GM18505 (cell line): ENCODE measurements around the gene YOD1.

ENCODE experiments used
- ATAC-seq: cut with Tn5 transposase; IDR thresholded peaks from one replicate; pipeline ENCODE4 v1.9.1; 2021; ENCODE audit not compliant: unreplicated experiment
- POLR2A ChIP-seq: IDR thresholded peaks from 4 replicates; pipeline ENCODE4 v1.6.1; 2011; ENCODE audit warnings: borderline replicate concordance; ENCODE audit not compliant: insufficient read depth, insufficient read length; ENCODE audit errors: extremely low read depth

Gene YOD1

GRCh38 chr1:207020065-207020708 is 30.8 kb downstream of the YOD1 start:
- ATAC-seq = no peak
- no peak for TF ChIP-seq POLR2A

- TF ChIP-seq POLR2A = no peak
- ATAC-seq = no peak
Measured at GRCh38 chr1:207019661-207020060, 31.3 kb downstream of the YOD1 start.

DNA sequence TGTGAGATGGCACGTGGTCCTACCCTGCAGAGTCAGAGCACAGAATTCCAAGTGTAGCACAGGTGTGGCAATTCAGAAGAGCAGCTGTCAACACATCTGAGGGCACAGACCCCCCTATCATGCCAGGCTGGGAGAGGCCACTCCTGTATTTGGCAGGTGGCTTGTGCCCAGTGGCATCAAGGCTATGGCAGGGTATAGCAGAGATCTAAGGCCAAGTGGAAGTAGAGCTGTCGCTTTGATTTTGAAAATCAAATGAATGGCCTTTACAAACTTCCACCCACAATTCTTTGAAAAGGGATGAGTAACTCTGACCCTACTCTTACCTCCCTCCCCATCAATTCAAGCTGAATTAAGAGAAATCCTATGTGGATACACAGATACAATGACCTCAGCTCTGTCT is 31.8 kb downstream of the YOD1 start:
- no peak for TF ChIP-seq POLR2A
- ATAC-seq = no peak

- ATAC-seq = no peak
- TF ChIP-seq POLR2A = no peak
Measured at GRCh38 chr1:207018707-207019106, 32.3 kb downstream of the YOD1 start.

GRCh38 chr1:207017615-207018559 is 33.1 kb downstream of the YOD1 start:
- no peak for TF ChIP-seq POLR2A

GRCh38 chr1:207015791-207016190 is 35.2 kb downstream of the YOD1 start:
- no peak for ATAC-seq
- TF ChIP-seq POLR2A = no peak

More at GRCh38 chr1:207017615-207018559, 33.1 kb downstream of the YOD1 start:
- ATAC-seq = no peak

- ATAC-seq = no peak
- no peak for TF ChIP-seq POLR2A
Measured at GRCh38 chr1:207014728-207015127, 36.3 kb downstream of the YOD1 start.

DNA sequence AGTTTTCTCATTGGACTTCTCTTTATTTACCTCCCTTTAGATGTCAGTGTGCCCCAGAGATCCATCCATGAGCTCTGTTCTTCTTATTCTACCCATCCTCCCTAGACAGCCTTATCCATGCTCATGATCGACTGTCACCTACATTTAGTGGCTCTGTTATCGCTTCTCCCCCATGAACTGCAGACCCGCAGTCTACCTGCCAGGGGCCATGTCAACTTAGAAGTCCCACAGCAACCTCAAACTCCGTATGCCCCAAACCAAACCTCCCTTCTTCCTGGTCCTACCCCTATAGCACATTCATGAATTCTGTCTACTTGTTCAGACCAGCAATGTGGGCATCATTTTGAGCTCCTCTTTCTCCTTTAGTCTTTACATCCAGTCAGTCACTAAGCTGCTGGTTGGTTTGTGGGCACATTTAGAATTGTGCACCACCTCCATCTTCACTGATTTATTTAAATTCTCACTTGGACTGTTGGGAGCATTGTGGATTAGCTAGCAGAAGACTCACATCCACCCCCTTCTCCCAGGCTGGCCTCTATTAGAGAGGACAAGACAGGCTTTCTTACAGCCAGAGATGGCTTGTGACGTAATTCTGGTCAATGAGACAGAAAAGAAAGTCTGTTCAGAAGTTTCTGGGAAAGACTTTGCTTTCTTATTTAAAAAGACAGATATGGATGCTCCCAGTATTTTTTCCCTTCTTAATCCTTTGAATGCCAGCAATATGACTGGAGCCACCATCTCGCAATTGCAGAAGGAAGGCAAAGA is 37.5 kb downstream of the YOD1 start:
- TF ChIP-seq POLR2A = no peak
- ATAC-seq = no peak

- ATAC-seq = no peak
- no peak for TF ChIP-seq POLR2A
Measured at GRCh38 chr1:207010726-207011125, 40.3 kb downstream of the YOD1 start.

DNA sequence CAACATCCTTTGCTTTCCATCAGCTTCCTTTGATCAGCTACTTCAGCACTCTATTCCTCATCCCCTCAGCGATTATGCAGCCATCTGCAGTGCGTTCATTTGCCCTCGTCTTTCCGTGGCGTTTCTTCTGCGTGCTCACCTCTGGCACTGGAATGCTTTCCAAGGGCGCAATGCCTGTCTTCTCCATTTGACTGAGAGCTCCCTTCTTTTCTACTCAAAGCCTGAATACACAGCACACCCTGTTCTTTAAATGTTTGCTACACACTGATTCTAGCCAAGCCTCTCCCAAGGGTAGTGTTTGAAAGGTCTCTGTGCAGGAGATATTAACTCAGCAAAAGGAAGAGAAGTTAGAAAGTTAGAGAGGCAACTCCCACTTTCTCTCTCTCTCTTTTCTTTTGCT is 41.1 kb downstream of the YOD1 start:
- no peak for TF ChIP-seq POLR2A
- no peak for ATAC-seq

DNA sequence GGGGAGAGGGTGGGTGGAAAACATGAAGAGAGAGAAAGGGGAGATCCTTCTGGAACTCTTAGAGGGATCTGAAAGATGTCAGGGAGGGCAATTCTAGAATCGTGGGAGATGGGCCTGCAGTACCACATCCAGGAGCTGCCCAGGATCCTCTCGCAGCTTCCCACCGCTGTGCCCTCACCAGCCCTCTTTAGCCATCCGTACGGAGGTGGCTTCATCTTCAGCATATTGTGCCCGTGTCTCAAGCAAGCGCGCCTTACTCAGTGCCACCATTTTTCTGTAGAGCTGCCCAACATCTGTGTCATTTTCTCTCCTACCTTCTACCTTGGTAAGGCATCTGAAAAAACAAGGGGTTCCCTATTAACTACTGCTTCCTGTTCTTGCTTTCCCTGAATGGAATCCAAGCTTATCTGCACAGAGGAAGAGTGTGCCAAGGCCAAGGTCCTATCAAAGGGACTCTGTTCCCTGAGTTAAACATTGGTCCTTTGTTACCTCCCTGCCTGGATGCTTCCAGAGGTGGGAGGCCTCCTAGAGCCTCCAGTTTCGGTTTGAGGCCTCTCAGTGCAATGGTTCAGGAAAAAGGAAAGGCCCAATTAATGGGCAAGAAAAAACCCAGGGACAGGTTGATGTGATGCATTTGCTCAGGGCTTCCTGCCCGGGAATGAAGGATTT is 41.7 kb downstream of the YOD1 start:
- no peak for ATAC-seq
- no peak for TF ChIP-seq POLR2A

GRCh38 chr1:207007352-207008033 is 43.5 kb downstream of the YOD1 start:
- TF ChIP-seq POLR2A = no peak
- no peak for ATAC-seq
